Measurements from ENCODE around the gene SLC45A3. TPM values are rescaled to one million over a fixed set of nuclear protein-coding genes. Genes with fewer than 3 reads are reported as not detected.

Gene SLC45A3
- total RNA-seq, 1 experiment from 2014 or later, result 12.3 TPM

DNA sequence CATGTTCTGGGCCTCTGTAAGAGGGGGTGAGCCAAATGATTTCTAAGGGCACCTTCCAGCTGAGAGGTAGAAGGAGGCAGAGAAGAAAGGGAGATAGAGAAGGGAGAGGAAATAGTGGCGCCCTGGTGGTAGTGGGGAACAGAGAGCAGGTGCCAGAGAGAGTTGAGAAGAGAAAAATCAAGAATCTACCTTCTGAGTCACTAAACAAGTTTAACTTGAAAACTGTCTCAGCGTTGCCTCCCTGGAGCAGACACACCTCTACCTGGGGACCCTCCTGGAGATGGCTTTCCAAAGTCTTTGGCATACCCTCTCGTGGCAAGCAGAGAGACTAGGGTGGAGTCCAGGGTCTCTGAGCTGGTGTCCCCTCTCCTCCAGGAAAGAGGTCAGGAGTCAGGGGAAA lies 1.1 kb upstream of the SLC45A3 start:
- Histone ChIP-seq H3K27me3 (ENCODE audit: insufficient read depth, low read length) (no peaks in the 10 kb centered on the region), H3K27ac (ENCODE audit: low read depth, low read length) (no peak overlapping the region), H2AFZ (ENCODE audit: low read depth, low read length, poor library complexity, severe bottlenecking) (no peak overlapping the region), H3K4me1 (ENCODE audit: control insufficient read depth in 1 of 2, insufficient read depth in 2 of 2, low read length in 2 of 2) (peaks cover 16 to 26% of the 10 kb centered on the region in 2 experiments), H3K9me3 (ENCODE audit: control insufficient read depth in 1 of 2, insufficient read depth in 1 of 2, low read depth in 1 of 2, low read length in 2 of 2) (no peaks in the 10 kb centered on the region), H3K79me2 (ENCODE audit: insufficient read depth, low read length) (peaks cover 13% of the 10 kb centered on the region; the same call in 1 of the 2 replicates), H3K4me2 (ENCODE audit: low read length) (peak overlapping the region; percentile 96), H3K9ac (ENCODE audit: low read length) (no peak overlapping the region), H3K9me2 (ENCODE audit: insufficient read depth) (no peaks in the 10 kb centered on the region), H3K4me3 (replicated peaks in 1 of 2; ENCODE audit: low read depth in 1 of 2, low read length in 2 of 2) (no peak overlapping the region), H4K20me1 (ENCODE audit: insufficient read depth) (no peaks in the 10 kb centered on the region), H3K36me3 (ENCODE audit: control insufficient read depth in 1 of 2, insufficient read depth in 2 of 2, low read length in 2 of 2) (no peaks in the 10 kb centered on the region)
- DNase-seq (ENCODE audit: low read depth, low spot score) (no peak), ATAC-seq (no peak)
- ChIA-PET POLR2A (interaction anchor here (1.4 kb wide), 1 partner anchor 14 kb away, joined by 3 read pairs; no protein-coding TSS in a partner anchor), CTCF (interaction anchor here (1.2 to 2.4 kb wide), 2 partner anchors 8 to 22 kb away, joined by 3 to 12 read pairs; no protein-coding TSS in a partner anchor), RAD21 (ENCODE audit: low non-redundant PET in 1 of 2, low total read pairs in 2 of 2, uncharacterized antibody in 2 of 2, unreplicated experiment in 2 of 2) (no interaction called here)
- intact Hi-C loops (cut with micrococcal nuclease), result no loop called here
- no TSS peak for BruUV-seq (replicated peaks)
- TF ChIP-seq, protein P1, sequence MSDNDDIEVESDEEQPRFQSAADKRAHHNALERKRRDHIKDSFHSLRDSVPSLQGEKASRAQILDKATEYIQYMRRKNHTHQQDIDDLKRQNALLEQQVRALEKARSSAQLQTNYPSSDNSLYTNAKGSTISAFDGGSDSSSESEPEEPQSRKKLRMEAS (IDR thresholded peaks at IDR 0.05), result no peak
- TF ChIP-seq, protein P2, sequence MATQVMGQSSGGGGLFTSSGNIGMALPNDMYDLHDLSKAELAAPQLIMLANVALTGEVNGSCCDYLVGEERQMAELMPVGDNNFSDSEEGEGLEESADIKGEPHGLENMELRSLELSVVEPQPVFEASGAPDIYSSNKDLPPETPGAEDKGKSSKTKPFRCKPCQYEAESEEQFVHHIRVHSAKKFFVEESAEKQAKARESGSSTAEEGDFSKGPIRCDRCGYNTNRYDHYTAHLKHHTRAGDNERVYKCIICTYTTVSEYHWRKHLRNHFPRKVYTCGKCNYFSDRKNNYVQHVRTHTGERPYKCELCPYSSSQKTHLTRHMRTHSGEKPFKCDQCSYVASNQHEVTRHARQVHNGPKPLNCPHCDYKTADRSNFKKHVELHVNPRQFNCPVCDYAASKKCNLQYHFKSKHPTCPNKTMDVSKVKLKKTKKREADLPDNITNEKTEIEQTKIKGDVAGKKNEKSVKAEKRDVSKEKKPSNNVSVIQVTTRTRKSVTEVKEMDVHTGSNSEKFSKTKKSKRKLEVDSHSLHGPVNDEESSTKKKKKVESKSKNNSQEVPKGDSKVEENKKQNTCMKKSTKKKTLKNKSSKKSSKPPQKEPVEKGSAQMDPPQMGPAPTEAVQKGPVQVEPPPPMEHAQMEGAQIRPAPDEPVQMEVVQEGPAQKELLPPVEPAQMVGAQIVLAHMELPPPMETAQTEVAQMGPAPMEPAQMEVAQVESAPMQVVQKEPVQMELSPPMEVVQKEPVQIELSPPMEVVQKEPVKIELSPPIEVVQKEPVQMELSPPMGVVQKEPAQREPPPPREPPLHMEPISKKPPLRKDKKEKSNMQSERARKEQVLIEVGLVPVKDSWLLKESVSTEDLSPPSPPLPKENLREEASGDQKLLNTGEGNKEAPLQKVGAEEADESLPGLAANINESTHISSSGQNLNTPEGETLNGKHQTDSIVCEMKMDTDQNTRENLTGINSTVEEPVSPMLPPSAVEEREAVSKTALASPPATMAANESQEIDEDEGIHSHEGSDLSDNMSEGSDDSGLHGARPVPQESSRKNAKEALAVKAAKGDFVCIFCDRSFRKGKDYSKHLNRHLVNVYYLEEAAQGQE (IDR thresholded peaks at IDR 0.05; ENCODE audit: low read depth), result no peak
- no peak for TF ChIP-seq JUND (IDR thresholded peaks at IDR 0.05)
- TF ChIP-seq EGR1 (IDR thresholded peaks at IDR 0.05; ENCODE audit: low read depth), result no peak
